ENCODE results near the gene FECH. TPM values are rescaled to one million over a fixed set of nuclear protein-coding genes. Genes with fewer than 3 reads are reported as not detected.

The FECH gene
- polyA plus RNA-seq, 2 of the 4 experiments (the other 2 are of a cell fraction): 41.3 to 71.2 TPM

- no peak for TF ChIP-seq PHF8 (IDR thresholded peaks at IDR 0.05; ENCODE audit: borderline replicate concordance, low read depth)
- TF ChIP-seq HOXB13 (CRISPR knock-in tag; IDR thresholded peaks at IDR 0.05; ENCODE audit: low read depth): no peak
- TF ChIP-seq BHLHE40 (IDR thresholded peaks at IDR 0.05; ENCODE audit: low read depth, low read length): no peak
- ChIA-PET CTCF (no interaction called here), POLR2A (no interaction called here)
- no peak for FAIRE-seq
- H3K4me1 ChIP-seq: no peaks in the 10 kb centered on the region
- no peak overlapping the region for H3K27ac ChIP-seq
- 58% methylated on average over 4 of the region's 4 CpGs for WGBS (ENCODE audit: missing lambda C conversion rate)
- H3K4me2 ChIP-seq: no peak overlapping the region
- ATAC-seq: no peak; a peak in 1 of 6 replicates
- H3K4me3 ChIP-seq: no peak overlapping the region
- H3K9me3 ChIP-seq: no peaks in the 10 kb centered on the region
- no peak for DNase-seq (ENCODE audit: low read depth in 1 of 2, low spot score in 1 of 2)
These were observed 44.4 kb downstream of the FECH start for GRCh38 chr18:57542126-57542525.

GRCh38 chr18:57539702-57540101 is 46.8 kb downstream of the FECH start:
- no peak overlapping the region for H3K4me3 ChIP-seq
- no peak for TF ChIP-seq HEYL (CRISPR knock-in tag; IDR thresholded peaks at IDR 0.05)
- TF ChIP-seq ZFP36 (IDR thresholded peaks at IDR 0.05; ENCODE audit: borderline replicate concordance, partially characterized antibody): no peak
- TF ChIP-seq NR3C1 (IDR thresholded peaks at IDR 0.05): no peak
- TF ChIP-seq GATA3 (IDR thresholded peaks at IDR 0.05; ENCODE audit: borderline replicate concordance): no peak
- TF ChIP-seq MYC (IDR thresholded peaks at IDR 0.05; ENCODE audit: borderline replicate concordance, low read length): no peak
- TF ChIP-seq, protein P1, sequence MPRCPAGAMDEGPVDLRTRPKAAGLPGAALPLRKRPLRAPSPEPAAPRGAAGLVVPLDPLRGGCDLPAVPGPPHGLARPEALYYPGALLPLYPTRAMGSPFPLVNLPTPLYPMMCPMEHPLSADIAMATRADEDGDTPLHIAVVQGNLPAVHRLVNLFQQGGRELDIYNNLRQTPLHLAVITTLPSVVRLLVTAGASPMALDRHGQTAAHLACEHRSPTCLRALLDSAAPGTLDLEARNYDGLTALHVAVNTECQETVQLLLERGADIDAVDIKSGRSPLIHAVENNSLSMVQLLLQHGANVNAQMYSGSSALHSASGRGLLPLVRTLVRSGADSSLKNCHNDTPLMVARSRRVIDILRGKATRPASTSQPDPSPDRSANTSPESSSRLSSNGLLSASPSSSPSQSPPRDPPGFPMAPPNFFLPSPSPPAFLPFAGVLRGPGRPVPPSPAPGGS (IDR thresholded peaks at IDR 0.05): no peak
- no peak for TF ChIP-seq HES2 (IDR thresholded peaks at IDR 0.05)
- TF ChIP-seq MAZ (IDR thresholded peaks at IDR 0.05; ENCODE audit: borderline replicate concordance, low read depth, low read length): no peak
- TF ChIP-seq ZNF302 (CRISPR knock-in tag; IDR thresholded peaks at IDR 0.05): no peak
- no peak for TF ChIP-seq CBX2 (IDR thresholded peaks at IDR 0.05; ENCODE audit: borderline replicate concordance, low read depth)
- TF ChIP-seq RAD21 (conservative IDR thresholded peaks at IDR 0.05 in 1 of 2, IDR thresholded peaks at IDR 0.05 in 1 of 2): no peak
- no peak for TF ChIP-seq RNF2 (IDR thresholded peaks at IDR 0.05; ENCODE audit: borderline replicate concordance, low read depth)
- TF ChIP-seq, protein P2, sequence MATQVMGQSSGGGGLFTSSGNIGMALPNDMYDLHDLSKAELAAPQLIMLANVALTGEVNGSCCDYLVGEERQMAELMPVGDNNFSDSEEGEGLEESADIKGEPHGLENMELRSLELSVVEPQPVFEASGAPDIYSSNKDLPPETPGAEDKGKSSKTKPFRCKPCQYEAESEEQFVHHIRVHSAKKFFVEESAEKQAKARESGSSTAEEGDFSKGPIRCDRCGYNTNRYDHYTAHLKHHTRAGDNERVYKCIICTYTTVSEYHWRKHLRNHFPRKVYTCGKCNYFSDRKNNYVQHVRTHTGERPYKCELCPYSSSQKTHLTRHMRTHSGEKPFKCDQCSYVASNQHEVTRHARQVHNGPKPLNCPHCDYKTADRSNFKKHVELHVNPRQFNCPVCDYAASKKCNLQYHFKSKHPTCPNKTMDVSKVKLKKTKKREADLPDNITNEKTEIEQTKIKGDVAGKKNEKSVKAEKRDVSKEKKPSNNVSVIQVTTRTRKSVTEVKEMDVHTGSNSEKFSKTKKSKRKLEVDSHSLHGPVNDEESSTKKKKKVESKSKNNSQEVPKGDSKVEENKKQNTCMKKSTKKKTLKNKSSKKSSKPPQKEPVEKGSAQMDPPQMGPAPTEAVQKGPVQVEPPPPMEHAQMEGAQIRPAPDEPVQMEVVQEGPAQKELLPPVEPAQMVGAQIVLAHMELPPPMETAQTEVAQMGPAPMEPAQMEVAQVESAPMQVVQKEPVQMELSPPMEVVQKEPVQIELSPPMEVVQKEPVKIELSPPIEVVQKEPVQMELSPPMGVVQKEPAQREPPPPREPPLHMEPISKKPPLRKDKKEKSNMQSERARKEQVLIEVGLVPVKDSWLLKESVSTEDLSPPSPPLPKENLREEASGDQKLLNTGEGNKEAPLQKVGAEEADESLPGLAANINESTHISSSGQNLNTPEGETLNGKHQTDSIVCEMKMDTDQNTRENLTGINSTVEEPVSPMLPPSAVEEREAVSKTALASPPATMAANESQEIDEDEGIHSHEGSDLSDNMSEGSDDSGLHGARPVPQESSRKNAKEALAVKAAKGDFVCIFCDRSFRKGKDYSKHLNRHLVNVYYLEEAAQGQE (IDR thresholded peaks at IDR 0.05): no peak
- no peaks in the 10 kb centered on the region for H3K9me3 ChIP-seq
- H3K4me2 ChIP-seq: no peak overlapping the region
- no peaks in the 10 kb centered on the region for H3K4me1 ChIP-seq
- CTCF ChIA-PET: interaction anchor here (1.1 kb wide), 1 partner anchor 93 kb away, joined by 3 read pairs; no protein-coding TSS in a partner anchor
- no peak overlapping the region for H3K27ac ChIP-seq
- POLR2A ChIA-PET: no interaction called here
- ATAC-seq: no peak
- no peak for FAIRE-seq
- DNase-seq (ENCODE audit: low read depth in 1 of 2, low spot score in 1 of 2): no peak
- WGBS (ENCODE audit: missing lambda C conversion rate): 98% methylated on average over 4 of the region's 4 CpGs

GRCh38 chr18:57538614-57539013 is 47.9 kb downstream of the FECH start:
- CTCF ChIA-PET: no interaction called here
- FAIRE-seq: no peak

More at GRCh38 chr18:57538614-57539013, 47.9 kb downstream of the FECH start:
- ATAC-seq (no peak), DNase-seq (ENCODE audit: low read depth in 1 of 2, low spot score in 1 of 2) (no peak)
- Histone ChIP-seq H3K4me2 (no peak overlapping the region), H3K4me3 (no peak overlapping the region), H3K27ac (no peak overlapping the region), H3K9me3 (no peaks in the 10 kb centered on the region), H3K4me1 (no peaks in the 10 kb centered on the region)
- TF ChIP-seq JUNB (IDR thresholded peaks at IDR 0.05): no peak
- no peak for TF ChIP-seq RARB (CRISPR knock-in tag; IDR thresholded peaks at IDR 0.05)
- TF ChIP-seq MAZ (IDR thresholded peaks at IDR 0.05; ENCODE audit: borderline replicate concordance, low read depth, low read length): no peak
- TF ChIP-seq PHF8 (IDR thresholded peaks at IDR 0.05; ENCODE audit: borderline replicate concordance, low read depth): no peak
- TF ChIP-seq FOSB (CRISPR knock-in tag; IDR thresholded peaks at IDR 0.05): no peak
- no peak for TF ChIP-seq RCOR1 (IDR thresholded peaks at IDR 0.05; ENCODE audit: low read depth, low read length)
- no peak for TF ChIP-seq CHD4 (IDR thresholded peaks at IDR 0.05; ENCODE audit: borderline replicate concordance)
- TF ChIP-seq EHF (CRISPR knock-in tag; IDR thresholded peaks at IDR 0.05): no peak
- TF ChIP-seq HDAC2 (IDR thresholded peaks at IDR 0.05): no peak
- no peak for TF ChIP-seq CHD2 (IDR thresholded peaks at IDR 0.05; ENCODE audit: low read length, partially characterized antibody)
- TF ChIP-seq, protein P3, sequence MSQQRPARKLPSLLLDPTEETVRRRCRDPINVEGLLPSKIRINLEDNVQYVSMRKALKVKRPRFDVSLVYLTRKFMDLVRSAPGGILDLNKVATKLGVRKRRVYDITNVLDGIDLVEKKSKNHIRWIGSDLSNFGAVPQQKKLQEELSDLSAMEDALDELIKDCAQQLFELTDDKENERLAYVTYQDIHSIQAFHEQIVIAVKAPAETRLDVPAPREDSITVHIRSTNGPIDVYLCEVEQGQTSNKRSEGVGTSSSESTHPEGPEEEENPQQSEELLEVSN (IDR thresholded peaks at IDR 0.05; ENCODE audit: borderline replicate concordance, low read depth): no peak
- TF ChIP-seq, protein P4, sequence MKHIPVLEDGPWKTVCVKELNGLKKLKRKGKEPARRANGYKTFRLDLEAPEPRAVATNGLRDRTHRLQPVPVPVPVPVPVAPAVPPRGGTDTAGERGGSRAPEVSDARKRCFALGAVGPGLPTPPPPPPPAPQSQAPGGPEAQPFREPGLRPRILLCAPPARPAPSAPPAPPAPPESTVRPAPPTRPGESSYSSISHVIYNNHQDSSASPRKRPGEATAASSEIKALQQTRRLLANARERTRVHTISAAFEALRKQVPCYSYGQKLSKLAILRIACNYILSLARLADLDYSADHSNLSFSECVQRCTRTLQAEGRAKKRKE (CRISPR knock-in tag; IDR thresholded peaks at IDR 0.05; ENCODE audit: low read depth): no peak
- TF ChIP-seq POLR2A (IDR thresholded peaks at IDR 0.05; ENCODE audit: low read length): no peak
- WGBS (ENCODE audit: missing lambda C conversion rate): 79% methylated on average over 3 of the region's 3 CpGs
- POLR2A ChIA-PET: no interaction called here

Data from A549 (cell line).